GM12878 (cell line): ENCODE data around the gene CREB5. TPM values are rescaled to one million over a fixed set of nuclear protein-coding genes. Genes with fewer than 3 reads are reported as not detected.

Source experiments
- ATAC-seq: fragments of 200-7000 bp; cut with Tn5 transposase; 3 replicates; pipeline ENCODE4 v1.9.1; 2020; ENCODE audit warnings: mild to moderate bottlenecking, moderate library complexity
- BruUV-seq: library from RNA; stranded (reverse); fragments of 400-500 nt; replicated peaks from 2 replicates; lab custom pipeline; 2021; lab: Mats Ljungman, UMichigan
- CTCF ChIA-PET: fragments of 300-600 bp; sonication (Branson Sonifier 250); formaldehyde crosslinking; extraction: SDS; loops from one replicate; lab custom pipeline; 2021; ENCODE audit warnings: inconsistent platforms; lab: Yijun Ruan, JAX
- POLR2A ChIA-PET: fragments of 350-600 bp; formaldehyde crosslinking; extraction: SDS; loops from one replicate; lab custom pipeline; 2021; ENCODE audit warnings: inconsistent platforms; lab: Charles Lee
- RAD21 ChIA-PET: fragments of 300-600 bp; sonication (Branson Sonifier 250); formaldehyde crosslinking; loops from one replicate; lab custom pipeline; 2023; ENCODE audit warnings: antibody characterized with exemption; ENCODE audit not compliant: unreplicated experiment; lab: Charles Lee
- SMC1A ChIA-PET: fragments of 300-600 bp; sonication (Branson Sonifier 250); formaldehyde crosslinking; loops from one replicate; lab custom pipeline; 2023; ENCODE audit not compliant: unreplicated experiment, uncharacterized antibody; lab: Charles Lee
- DNase-seq: peaks from one replicate; pipeline ENCODE4 v3.0.0-alpha.2; 2011; ENCODE audit warnings: low read depth, low spot score
- FAIRE-seq: peaks from 3 replicates; lab custom pipeline; 2011; peaks lifted over from hg19 to GRCh38; lab: Jason Lieb, UNC
- H2AFZ ChIP-seq: 2 replicates; pipeline ENCODE4 v1.6.0; 2011; ENCODE audit warnings: low read depth, low read length, control low read depth; ENCODE audit not compliant: control insufficient read depth
- H3K27ac ChIP-seq: 2 replicates; pipeline ENCODE4 v1.5.1; 2011; ENCODE audit warnings: control low read depth; ENCODE audit not compliant: control insufficient read depth, insufficient read depth
- H3K27me3 ChIP-seq, 2 experiments: replicated peaks in 1 of 2; 2 replicates each; pipeline versions ENCODE4 v1.6.0 to v1.6.1; 2011; ENCODE audit warnings: low read length in 1 of 2; ENCODE audit not compliant: control insufficient read depth in 2 of 2, insufficient read depth in 2 of 2
- H3K36me3 ChIP-seq, 2 experiments: 2 replicates each; pipeline ENCODE4 v1.5.1; 2011; ENCODE audit warnings: low read length in 1 of 2; ENCODE audit not compliant: control insufficient read depth in 2 of 2, insufficient read depth in 2 of 2
- H3K4me1 ChIP-seq: 2 replicates; pipeline ENCODE4 v1.6.1; 2011; ENCODE audit warnings: mild to moderate bottlenecking, low read length, moderate library complexity, mixed read lengths; ENCODE audit not compliant: control insufficient read depth, insufficient read depth
- H3K4me2 ChIP-seq: 2 replicates; pipeline ENCODE4 v1.6.0; 2011; ENCODE audit warnings: control low read depth; ENCODE audit not compliant: control insufficient read depth, insufficient read depth
- H3K4me3 ChIP-seq: fragments of 200-600 bp; sonication (generic); 2 replicates; pipeline ENCODE4 v1.5.1; 2016
- H3K79me2 ChIP-seq: 2 replicates; pipeline ENCODE4 v1.6.0; 2011; ENCODE audit warnings: low read length; ENCODE audit not compliant: control insufficient read depth, insufficient read depth
- H3K9ac ChIP-seq: 2 replicates; pipeline ENCODE4 v1.8.0; 2011; ENCODE audit warnings: low read length, control low read depth, mixed read lengths; ENCODE audit not compliant: control insufficient read depth, insufficient read depth
- H3K9me3 ChIP-seq: replicated peaks from 3 replicates; pipeline ENCODE4 v1.5.1; 2011; ENCODE audit warnings: mild to moderate bottlenecking, low read length; ENCODE audit not compliant: control insufficient read depth, insufficient read depth
- H4K20me1 ChIP-seq: 2 replicates; pipeline ENCODE4 v1.6.0; 2011; ENCODE audit not compliant: control insufficient read depth, insufficient read depth
- CTCF ChIP-seq, 3 experiments: IDR thresholded peaks in 2 of 3; conservative IDR thresholded peaks in 1 of 3; 2 replicates each; pipeline ENCODE4 v1.5.1; 2011; ENCODE audit warnings: low read depth in 3 of 3, low read length in 3 of 3, mild to moderate bottlenecking in 3 of 3, control low read depth in 2 of 3, moderate library complexity in 2 of 3, inconsistent platforms in 1 of 3, mixed read lengths in 1 of 3; ENCODE audit not compliant: control insufficient read depth in 2 of 3, insufficient read depth in 1 of 3; ENCODE audit errors: extremely low read depth in 1 of 3
- HCFC1 ChIP-seq: fragments of 150-350 bp; IDR thresholded peaks from 2 replicates; pipeline ENCODE4 v1.6.1; 2014; ENCODE audit warnings: low read length
- HDGF ChIP-seq: fragments of 450-650 bp; IDR thresholded peaks from 2 replicates; pipeline ENCODE4 v1.6.1; 2016; ENCODE audit warnings: antibody characterized with exemption
- MEF2A ChIP-seq: IDR thresholded peaks from 2 replicates; pipeline ENCODE4 v1.6.1; 2011; ENCODE audit warnings: low read depth, mild to moderate bottlenecking, low read length, moderate library complexity; ENCODE audit not compliant: insufficient read depth
- NFIC ChIP-seq: IDR thresholded peaks from 2 replicates; pipeline ENCODE4 v1.6.1; 2012; ENCODE audit warnings: low read depth, mild to moderate bottlenecking, inconsistent platforms, low read length, moderate library complexity
- NFXL1 ChIP-seq: fragments of 450-650 bp; IDR thresholded peaks from 2 replicates; pipeline ENCODE4 v1.6.1; 2017; ENCODE audit warnings: antibody characterized with exemption, mild to moderate bottlenecking, borderline replicate concordance
- NFYA ChIP-seq: IDR thresholded peaks from 2 replicates; pipeline ENCODE4 v1.6.1; 2011; ENCODE audit warnings: low read depth, mild to moderate bottlenecking, low read length, improper control_type of control experiment, borderline replicate concordance
- NKRF ChIP-seq: fragments of 450-650 bp; conservative IDR thresholded peaks from 2 replicates; pipeline ENCODE4 v1.6.1; 2017; ENCODE audit warnings: mild to moderate bottlenecking, moderate library complexity
- RELB ChIP-seq: fragments of 450-650 bp; IDR thresholded peaks from 2 replicates; pipeline ENCODE4 v1.6.1; 2017; ENCODE audit warnings: low read depth, mild to moderate bottlenecking, moderate library complexity
- TCF7 ChIP-seq: IDR thresholded peaks from 2 replicates; pipeline ENCODE4 v1.6.1; 2014; ENCODE audit warnings: antibody characterized with exemption, borderline replicate concordance
- ZBED1 ChIP-seq: IDR thresholded peaks from 2 replicates; pipeline ENCODE4 v1.6.1; 2016; ENCODE audit warnings: borderline replicate concordance
- ZBTB33 ChIP-seq: fragments of 450-650 bp; IDR thresholded peaks from 2 replicates; pipeline ENCODE4 v1.6.1; 2017; ENCODE audit warnings: mild to moderate bottlenecking
- ZNF274 ChIP-seq: IDR thresholded peaks from one replicate; pipeline ENCODE4 v1.8.0; 2011; ENCODE audit not compliant: insufficient read length, insufficient read depth
- ZSCAN29 ChIP-seq: fragments of 450-650 bp; IDR thresholded peaks from 2 replicates; pipeline ENCODE4 v1.6.1; 2017; ENCODE audit warnings: mild to moderate bottlenecking, moderate library complexity
- WGBS: methylation state at CpG from one replicate; pipeline ENCODE4 v1.1.6; 2016; ENCODE audit warnings: low lambda C conversion rate; ENCODE audit not compliant: insufficient replicate concordance, insufficient coverage; ENCODE audit errors: missing lambda C conversion rate; 5-methylcytosine and 5-hydroxymethylcytosine counted together
- in situ Hi-C: fragments of 300-500 bp; cut with MboI; formaldehyde crosslinking; loops from 9 replicates; pipeline ENCODE4 v1.14.3; 2018; ENCODE audit warnings: mixed read lengths
- intact Hi-C: fragments of 100-400 bp; cut with micrococcal nuclease; formaldehyde crosslinking; loops from one replicate; pipeline ENCODE4 v1.14.2; 2022; ENCODE audit not compliant: unreplicated experiment
- polyA plus RNA-seq, 11 experiments: library from polyadenylated mRNA; depleted of rRNA in 4 of 11; unstranded in 6 of 11; stranded (reverse) in 5 of 11; fragments of >200 nt; fragmentation: Nextera tagmentation in 4 of 11; fragmentation: Illumina TruSeq in 1 of 11; extraction: Ambion mirVana in 4 of 11; extraction: Trizol in 1 of 11; gene quantifications; 1 replicate in 1 of 11; 2 replicates in 10 of 11; pipeline versions ENCODE4 v1.2.1 to v1.2.3, GENCODE V29; 2011 to 2016; ENCODE audit warnings: inconsistent platforms in 2 of 11, missing spikeins in 2 of 11, low read depth in 1 of 11
- total RNA-seq, 4 experiments: library from RNA; depleted of rRNA in 3 of 4; stranded (reverse); fragments of >200 nt in 3 of 4; fragmentation: Illumina TruSeq in 1 of 4; extraction: Trizol in 1 of 4; gene quantifications; 2 replicates each; pipeline versions ENCODE4 v1.2.1 to v1.2.3, GENCODE V29; 2013 to 2021

The CREB5 gene
- total and polyA plus RNA-seq, 10 of the 15 experiments (the other 5 are each of a cell fraction or from before 2014, with no cell fraction given) = 12.9 to 74.1 (median 53.0) TPM

GRCh38 chr7:28806841-28807240, 394.5 kb downstream of the CREB5 start (continued):
- TF ChIP-seq HCFC1 (no peak), ZNF274 (no peak), TCF7 (no peak), CTCF (IDR thresholded peaks at IDR 0.05 in 2 of 3, conservative IDR thresholded peaks at IDR 0.05 in 1 of 3; ENCODE audit: control insufficient read depth in 2 of 3, extremely low read depth in 1 of 3, insufficient read depth in 1 of 3, low read depth in 3 of 3, low read length in 3 of 3) (no peak)

- POLR2A ChIA-PET = interaction anchor here (0.5 to 1.2 kb wide), 2 partner anchors 31 to 409 kb away, joined by 4 to 5 read pairs; no protein-coding TSS in a partner anchor
- peaks cover 0 to 12% of the 10 kb centered on the region in 2 experiments; a peak in 2 of 4 replicates for H3K36me3 ChIP-seq
- no peak overlapping the region for H3K4me3 ChIP-seq
- ATAC-seq (no peak), FAIRE-seq (no peak), DNase-seq (no peak)
- no TSS peak for BruUV-seq
- no peak overlapping the region for H3K27ac ChIP-seq
- H4K20me1 ChIP-seq = no peaks in the 10 kb centered on the region
- RAD21 ChIA-PET = no interaction called here
- SMC1A ChIA-PET = interaction anchor here (0.6 kb wide), 1 partner anchor 42 kb away, joined by 4 read pairs; no protein-coding TSS in a partner anchor
- H3K27me3 ChIP-seq = no peaks in the 10 kb centered on the region
- CTCF ChIA-PET = no interaction called here
- no peak overlapping the region for H3K9ac ChIP-seq
- 96% methylated on average over 3 of the region's 6 CpGs for WGBS
- H3K4me1 ChIP-seq = peaks cover 14% of the 10 kb centered on the region
- H2AFZ ChIP-seq = no peak overlapping the region
- no peaks in the 10 kb centered on the region for H3K9me3 ChIP-seq
- intact Hi-C loops (no loop called here), in situ Hi-C loops (no loop called here)
- H3K4me2 ChIP-seq = no peak overlapping the region
- no peaks in the 10 kb centered on the region for H3K79me2 ChIP-seq
- TF ChIP-seq NKRF (no peak), NFXL1 (no peak), ZSCAN29 (no peak), ZBED1 (no peak), NFYA (no peak), ZBTB33 (no peak), NFIC (no peak), HDGF (no peak), MEF2A (no peak), RELB (no peak)
Observed at GRCh38 chr7:28807396-28807994, 395.2 kb downstream of the CREB5 start.
